A549 (cell line): ENCODE results near the gene DHDDS.

Source experiments
- CTCF ChIP-seq: fragments of >200 bp; sonication (Bioruptor Twin); formaldehyde crosslinking; IDR thresholded peaks from 3 replicates; pipeline ENCODE4 v1.5.1; 2016
- POLR2AphosphoS2 ChIP-seq: conservative IDR thresholded peaks from 2 replicates; pipeline ENCODE4 v1.6.1; 2012; ENCODE audit warnings: low read length, improper control_type of control experiment, inconsistent platforms
- RAD21 ChIP-seq, 2 experiments: fragments of >200 bp in 1 of 2; sonication (Bioruptor Twin) in 1 of 2; formaldehyde crosslinking in 1 of 2; IDR thresholded peaks in 1 of 2; conservative IDR thresholded peaks in 1 of 2; 2 replicates in 1 of 2; 3 replicates in 1 of 2; pipeline ENCODE4 v1.6.1; 2012 to 2018; ENCODE audit warnings: inconsistent platforms in 1 of 2
- RCOR1 ChIP-seq: fragments of 150-350 bp; IDR thresholded peaks from 2 replicates; pipeline ENCODE4 v1.6.1; 2014; ENCODE audit warnings: antibody characterized with exemption, low read length, low read depth

- TF ChIP-seq RCOR1 = no peak
- no peak for TF ChIP-seq CTCF
- TF ChIP-seq POLR2AphosphoS2 = no peak
- no peak for TF ChIP-seq RAD21 (conservative IDR thresholded peaks at IDR 0.05 in 1 of 2, IDR thresholded peaks at IDR 0.05 in 1 of 2)
Observed at GRCh38 chr1:26403656-26404055, 28.5 kb upstream of the DHDDS start.
